HT1080 (cell line): ENCODE data around the gene MEP1B. TPM values are rescaled to one million over a fixed set of nuclear protein-coding genes. Genes with fewer than 3 reads are reported as not detected.

Source experiments
- DNase-seq: peaks from one replicate; pipeline ENCODE4 v3.0.0-alpha.2; 2015; ENCODE audit warnings: low read depth
- small RNA-seq: library from RNA; depleted of rRNA; stranded (forward); fragments of <200 nt; gene quantifications from one replicate; pipeline ENCODE3, GENCODE V24; 2014
- total RNA-seq: library from RNA; depleted of rRNA; stranded (reverse); fragments of >200 nt; shearing (Covaris generic); gene quantifications from 2 replicates; pipeline ENCODE4 v1.2.3, GENCODE V29; 2014; rRNA removed

The MEP1B gene
- total RNA-seq, 1 experiment from 2014 or later, result not detected

GRCh38 chr18:32262092-32262491, 72.3 kb downstream of the MEP1B start:
- no peak for DNase-seq

GRCh38 chr18:32264401-32264800, 74.6 kb downstream of the MEP1B start:
- no peak for DNase-seq

DNA sequence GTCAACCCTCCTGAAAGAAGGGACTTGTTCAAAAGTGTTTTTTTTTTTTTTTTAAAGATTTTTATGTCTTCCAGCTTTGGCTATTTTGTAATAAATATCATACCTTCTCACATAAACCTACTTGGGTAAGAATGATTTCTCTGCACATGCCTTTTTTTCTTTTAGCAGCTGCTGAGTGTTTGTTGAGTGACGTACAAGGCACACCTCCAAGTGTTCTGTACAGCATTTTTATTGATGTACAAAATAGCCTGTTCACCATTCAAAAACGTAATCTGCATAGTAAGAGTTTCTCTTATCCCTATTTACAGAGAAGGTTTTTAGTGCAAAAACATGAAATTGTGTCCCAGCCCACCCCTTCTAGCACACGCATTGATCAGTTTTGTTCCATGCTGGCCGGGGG, 77.6 kb downstream of the MEP1B start:
- DNase-seq, result no peak

Small RNAs within 50 kb of the gene (small RNA-seq; reads per million reads assigned to genes)
- not detected for gene RF00019
- gene RNA5SP453, result 0.14 reads per million

Other genes with a start within 250 kb of the MEP1B start
- 27.8 and 35.2 TPM in 2 replicates for gene TRAPPC8, start 246.9 kb upstream of the MEP1B start, total RNA-seq
- gene RNF125, start 171.2 kb upstream of the MEP1B start, total RNA-seq, result 2.1 and 2.3 TPM in 2 replicates
- 52.9 and 66.3 TPM in 2 replicates for gene RNF138, start 98.2 kb upstream of the MEP1B start, total RNA-seq